Spleen (tissue), 7 donors: ENCODE data around the gene MICAL3.

ENCODE experiments used
- CTCF ChIP-seq, 11 experiments: fragments of 200-600 bp in 7 of 11; fragments of 450-650 bp in 4 of 11; sonication (generic) in 4 of 11; IDR thresholded peaks in 8 of 11; conservative IDR thresholded peaks in 3 of 11; 1 replicate in 7 of 11; 2 replicates in 4 of 11; pipeline versions ENCODE4 v1.4.0 to v1.8.0; 2016 to 2021; ENCODE audit warnings: antibody characterized with exemption in 11 of 11, inconsistent platforms in 4 of 11, mild to moderate bottlenecking in 1 of 11
- POLR2A ChIP-seq, 3 donors: fragments of 450-650 bp; IDR thresholded peaks; one replicate each; pipeline ENCODE4 v1.5.1; 2017; ENCODE audit warnings: antibody characterized with exemption in 3 of 3, mild to moderate bottlenecking in 1 of 3
- donor health status: DM: no; HTN: no; CAD: no; lungs with moderate emphysema.
- donor health status: DM: no; HTN: no; CAD: no.
- donor health status: DM: no; HTN: no; CAD: no.

GRCh38 chr22:18059473-18059872 lies 35.1 kb upstream of the MICAL3 start:
- TF ChIP-seq POLR2A (IDR thresholded peaks at IDR 0.05) (no peak), CTCF (IDR thresholded peaks at IDR 0.05 in 8 of 11, conservative IDR thresholded peaks at IDR 0.05 in 3 of 11) (no peak)
